ENCODE data around the gene PIP4K2B. TPM values are rescaled to one million over a fixed set of nuclear protein-coding genes. Genes with fewer than 3 reads are reported as not detected.

The PIP4K2B gene
- total and polyA plus RNA-seq, 2 experiments from 2014 or later, result 11.1 to 39.3 TPM

GRCh38 chr17:38809828-38810227, 10.5 kb upstream of the PIP4K2B start:
- Histone ChIP-seq H3K4me1 (ENCODE audit: insufficient read depth) (no peaks in the 10 kb centered on the region), H2AFZ (no peak overlapping the region), H4K20me1 (ENCODE audit: insufficient read depth, poor library complexity, severe bottlenecking) (no peaks in the 10 kb centered on the region), H3K27ac (no peak overlapping the region), H3K79me2 (no peaks in the 10 kb centered on the region), H3K9me2 (replicated peaks; ENCODE audit: insufficient read depth) (no peaks in the 10 kb centered on the region), H3K27me3 (no peaks in the 10 kb centered on the region), H3K9me3 (ENCODE audit: low read depth) (no peaks in the 10 kb centered on the region), H3K4me2 (no peak overlapping the region), H3K36me3 (replicated peaks; ENCODE audit: insufficient read depth, low read depth) (no peaks in the 10 kb centered on the region), H3K4me3 (no peak overlapping the region)
- 98% methylated on average over 7 of the region's 7 CpGs for WGBS (ENCODE audit: low lambda C conversion rate, missing lambda C conversion rate)
- TF ChIP-seq CTCF (IDR thresholded peaks at IDR 0.05; ENCODE audit: poor library complexity), result no peak
- no peak for TF ChIP-seq EZH2 (IDR thresholded peaks at IDR 0.05; ENCODE audit: borderline replicate concordance)
- no peak for TF ChIP-seq EZH2phosphoT487 (IDR thresholded peaks at IDR 0.05; ENCODE audit: low read depth, severe bottlenecking, unreplicated experiment)
- no peak for DNase-seq (ENCODE audit: low spot score)

- TF ChIP-seq EZH2phosphoT487 (IDR thresholded peaks at IDR 0.05; ENCODE audit: low read depth, severe bottlenecking, unreplicated experiment) (no peak), EZH2 (IDR thresholded peaks at IDR 0.05; ENCODE audit: borderline replicate concordance) (no peak), CTCF (IDR thresholded peaks at IDR 0.05; ENCODE audit: poor library complexity) (no peak)
- Histone ChIP-seq H3K36me3 (replicated peaks; ENCODE audit: insufficient read depth, low read depth) (no peaks in the 10 kb centered on the region), H3K9me3 (ENCODE audit: low read depth) (no peaks in the 10 kb centered on the region), H3K27ac (peak overlapping the region; percentile 100), H3K4me3 (peak overlapping the region; percentile 1), H3K27me3 (no peaks in the 10 kb centered on the region), H4K20me1 (ENCODE audit: insufficient read depth, poor library complexity, severe bottlenecking) (peaks cover 26% of the 10 kb centered on the region), H2AFZ (no peak overlapping the region), H3K79me2 (peaks cover 38% of the 10 kb centered on the region), H3K4me2 (peak overlapping the region; percentile 75), H3K4me1 (ENCODE audit: insufficient read depth) (peaks cover 22% of the 10 kb centered on the region), H3K9me2 (replicated peaks; ENCODE audit: insufficient read depth) (no peaks in the 10 kb centered on the region)
- DNase-seq (ENCODE audit: low spot score), result no peak
- 23% methylated on average over 14 of the region's 14 CpGs for WGBS (ENCODE audit: low lambda C conversion rate, missing lambda C conversion rate)
Observed at GRCh38 chr17:38800237-38800760, 943 bp upstream of the PIP4K2B start.

- Histone ChIP-seq H2AFZ (peak overlapping the region; percentile 77), H3K36me3 (replicated peaks; ENCODE audit: insufficient read depth, low read depth) (no peaks in the 10 kb centered on the region), H3K27me3 (no peaks in the 10 kb centered on the region), H3K4me3 (peak overlapping the region; percentile 62), H3K4me2 (peak overlapping the region; percentile 85), H3K27ac (peak overlapping the region; percentile 100), H3K9me2 (replicated peaks; ENCODE audit: insufficient read depth) (no peaks in the 10 kb centered on the region), H3K79me2 (peaks cover 51% of the 10 kb centered on the region), H3K4me1 (ENCODE audit: insufficient read depth) (peaks cover 22% of the 10 kb centered on the region), H3K9me3 (ENCODE audit: low read depth) (no peaks in the 10 kb centered on the region), H4K20me1 (ENCODE audit: insufficient read depth, poor library complexity, severe bottlenecking) (peaks cover 31% of the 10 kb centered on the region)
- no peak for TF ChIP-seq EZH2 (IDR thresholded peaks at IDR 0.05; ENCODE audit: borderline replicate concordance)
- peak; percentile 2 for TF ChIP-seq CTCF (IDR thresholded peaks at IDR 0.05; ENCODE audit: poor library complexity)
- DNase-seq (ENCODE audit: low spot score), result peak; percentile 58
- 1% methylated on average over 18 of the region's 53 CpGs for WGBS (ENCODE audit: low lambda C conversion rate, missing lambda C conversion rate)
Observed at GRCh38 chr17:38798614-38799500, 499 bp downstream of the PIP4K2B start.
